Endothelial cell of umbilical vein (primary cell): Measurements from ENCODE around the gene MRPS11. TPM values are rescaled to one million over a fixed set of nuclear protein-coding genes. Genes with fewer than 3 reads are reported as not detected.

ENCODE experiments used
- BruUV-seq: library from RNA; stranded (reverse); fragments of 400-500 nt; replicated peaks from 2 replicates; lab custom pipeline; 2021; lab: Mats Ljungman, UMichigan
- CTCF ChIA-PET: fragments of 300-600, 350-600 bp; sonication (Branson Sonifier 250); formaldehyde crosslinking; loops from one replicate; lab custom pipeline; 2021; ENCODE audit warnings: antibody characterized with exemption, inconsistent platforms; lab: Charles Lee
- POLR2A ChIA-PET: fragments of 300-600, 350-600 bp; sonication (Branson Sonifier 250); formaldehyde crosslinking; loops from one replicate; lab custom pipeline; 2021; ENCODE audit warnings: antibody characterized with exemption, inconsistent platforms; lab: Charles Lee
- DNase-seq: peaks from one replicate; pipeline ENCODE4 v3.0.0-alpha.2; 2011; ENCODE audit warnings: low read depth, low spot score
- FAIRE-seq: peaks from 2 replicates; lab custom pipeline; 2011; peaks lifted over from hg19 to GRCh38; lab: Jason Lieb, UNC
- H2AFZ ChIP-seq: 2 replicates; pipeline ENCODE4 v1.6.0; 2012; ENCODE audit warnings: low read depth, low read length, control low read depth, inconsistent platforms
- H3K27ac ChIP-seq: 2 replicates; pipeline ENCODE4 v1.5.1; 2011; ENCODE audit warnings: low read depth, mild to moderate bottlenecking, control low read depth, low read length, moderate library complexity; ENCODE audit not compliant: insufficient read depth
- H3K27me3 ChIP-seq, 2 experiments: 2 replicates each; pipeline versions ENCODE4 v1.6.0 to v1.6.1; 2011; ENCODE audit warnings: low read length in 2 of 2, mixed read lengths in 1 of 2; ENCODE audit not compliant: control insufficient read depth in 2 of 2, insufficient read depth in 2 of 2
- H3K36me3 ChIP-seq, 2 experiments: 2 replicates in 1 of 2; 3 replicates in 1 of 2; pipeline ENCODE4 v1.5.1; 2011; ENCODE audit warnings: low read length in 2 of 2, mild to moderate bottlenecking in 1 of 2, moderate library complexity in 1 of 2; ENCODE audit not compliant: control insufficient read depth in 2 of 2, insufficient read depth in 2 of 2; ENCODE audit errors: extremely low read depth in 1 of 2
- H3K4me1 ChIP-seq: 3 replicates; pipeline ENCODE4 v1.5.1; 2011; ENCODE audit warnings: mild to moderate bottlenecking, low read length; ENCODE audit not compliant: control insufficient read depth, insufficient read depth; ENCODE audit errors: extremely low read depth
- H3K4me2 ChIP-seq: 2 replicates; pipeline ENCODE4 v1.6.1; 2011; ENCODE audit warnings: low read length, control low read depth, mixed read lengths; ENCODE audit not compliant: insufficient read depth
- H3K4me3 ChIP-seq, 3 experiments: fragments of 200-600 bp in 1 of 3; sonication (generic), shearing (Covaris generic) in 1 of 3; replicated peaks in 1 of 3; 2 replicates each; pipeline ENCODE4 v1.5.1; 2011 to 2016; ENCODE audit warnings: control low read depth in 3 of 3, low read length in 3 of 3, mild to moderate bottlenecking in 2 of 3, inconsistent platforms in 1 of 3, low read depth in 1 of 3, moderate library complexity in 1 of 3; ENCODE audit not compliant: insufficient read depth in 1 of 3
- H3K79me2 ChIP-seq: 2 replicates; pipeline ENCODE4 v1.6.0; 2012; ENCODE audit warnings: low read length, inconsistent platforms; ENCODE audit not compliant: control insufficient read depth, insufficient read depth
- H3K9ac ChIP-seq: replicated peaks from 2 replicates; pipeline ENCODE3; 2011; ENCODE audit warnings: low read length, control low read depth; ENCODE audit not compliant: insufficient read depth; ENCODE audit errors: extremely low read depth
- H3K9me1 ChIP-seq: replicated peaks from 3 replicates; pipeline ENCODE4 v1.6.0; 2011; ENCODE audit warnings: mild to moderate bottlenecking, low read length; ENCODE audit not compliant: control insufficient read depth, insufficient read depth; ENCODE audit errors: extremely low read depth
- H3K9me3 ChIP-seq: replicated peaks from 2 replicates; pipeline ENCODE4 v1.5.1; 2012; ENCODE audit warnings: low read length, inconsistent platforms; ENCODE audit not compliant: control insufficient read depth, insufficient read depth
- H4K20me1 ChIP-seq: replicated peaks from 2 replicates; pipeline ENCODE3; 2011; ENCODE audit warnings: mild to moderate bottlenecking, low read length; ENCODE audit not compliant: control insufficient read depth, insufficient read depth; ENCODE audit errors: extremely low read depth
- CTCF ChIP-seq, 2 donors: IDR thresholded peaks; 1 replicate in 1 of 2; 2 replicates in 1 of 2; pipeline ENCODE4 v1.5.1; 2011; ENCODE audit warnings: low read length in 2 of 2, mild to moderate bottlenecking in 2 of 2, moderate library complexity in 2 of 2, control low read depth in 1 of 2, inconsistent platforms in 1 of 2, low read depth in 1 of 2; ENCODE audit not compliant: insufficient read depth in 1 of 2; ENCODE audit errors: extremely low read depth in 1 of 2
- EZH2 ChIP-seq: IDR thresholded peaks from 2 replicates; pipeline ENCODE4 v1.6.1; 2012; ENCODE audit warnings: borderline replicate concordance, low read depth, mild to moderate bottlenecking, moderate library complexity, low read length, inconsistent platforms; ENCODE audit not compliant: severe bottlenecking
- FOS ChIP-seq: IDR thresholded peaks from 2 replicates; pipeline ENCODE4 v1.6.1; 2011; ENCODE audit warnings: mild to moderate bottlenecking, low read length, moderate library complexity, borderline replicate concordance; ENCODE audit not compliant: insufficient read depth
- GATA2 ChIP-seq: IDR thresholded peaks from 2 replicates; pipeline ENCODE4 v1.7.0; 2011; ENCODE audit warnings: low read depth, mild to moderate bottlenecking, moderate library complexity, mixed read lengths, low read length; ENCODE audit not compliant: insufficient read length, insufficient read depth
- JUN ChIP-seq: IDR thresholded peaks from 2 replicates; pipeline ENCODE4 v1.6.1; 2011; ENCODE audit warnings: borderline replicate concordance, low read depth; ENCODE audit not compliant: insufficient read length, insufficient read depth
- MAX ChIP-seq: IDR thresholded peaks from 2 replicates; pipeline ENCODE4 v1.6.1; 2011; ENCODE audit not compliant: insufficient read depth, insufficient read length
- MYC ChIP-seq: IDR thresholded peaks from one replicate; pipeline ENCODE4 v1.6.1; 2011; ENCODE audit warnings: mild to moderate bottlenecking, low read depth, low read length
- POLR2A ChIP-seq: IDR thresholded peaks from 2 replicates; pipeline ENCODE4 v1.6.1; 2012; ENCODE audit warnings: low read depth, mild to moderate bottlenecking, control low read depth, low read length
- POLR2AphosphoS5 ChIP-seq: IDR thresholded peaks from 2 replicates; pipeline ENCODE4 v1.6.1; 2012; ENCODE audit warnings: low read depth, mild to moderate bottlenecking, control low read depth, low read length, moderate library complexity; ENCODE audit not compliant: insufficient read depth
- dilution Hi-C: fragments of 300-500 bp; cut with MboI; formaldehyde crosslinking; loops from one replicate; pipeline ENCODE4 v1.15.0; 2019; ENCODE audit warnings: low sequenced_read_pairs; ENCODE audit not compliant: extremely low pct_ligation_motif_present
- intact Hi-C: fragments of 100-400 bp; cut with micrococcal nuclease; formaldehyde crosslinking; loops from one replicate; pipeline ENCODE4 v1.10.0; 2022
- polyA plus RNA-seq, 4 experiments: library from polyadenylated mRNA; depleted of rRNA in 3 of 4; stranded (reverse) in 3 of 4; unstranded in 1 of 4; fragments of >200 nt; gene quantifications; 2 replicates each; pipeline versions ENCODE4 v1.2.1 to v1.2.3, GENCODE V29; 2011 to 2012; ENCODE audit warnings: missing spikeins in 1 of 4
- total RNA-seq: library from RNA; stranded (reverse); gene quantifications from 2 replicates; pipeline ENCODE4 v1.2.3, GENCODE V29; 2021

The MRPS11 gene
- total and polyA plus RNA-seq, 2 donors (not counting 3 experiments of a cell fraction or from before 2014, with no cell fraction given), result 66.3 to 97.9 TPM

GRCh38 chr15:88509964-88510363 lies 42.5 kb downstream of the MRPS11 start:
- ChIA-PET CTCF (no interaction called here), POLR2A (no interaction called here)
- H3K4me3 ChIP-seq, result no peak overlapping the region
- H4K20me1 ChIP-seq, result no peaks in the 10 kb centered on the region
- H3K9ac ChIP-seq, result no peak overlapping the region
- no TSS peak for BruUV-seq
- no peak overlapping the region for H3K4me2 ChIP-seq
- no peaks in the 10 kb centered on the region for H3K27me3 ChIP-seq
- no peak overlapping the region for H3K27ac ChIP-seq
- peaks cover 4% of the 10 kb centered on the region for H3K4me1 ChIP-seq
- FAIRE-seq (no peak), DNase-seq (no peak)
- no peaks in the 10 kb centered on the region for H3K9me1 ChIP-seq
- H3K79me2 ChIP-seq, result no peaks in the 10 kb centered on the region
- H3K36me3 ChIP-seq, result peaks cover 0 to 3% of the 10 kb centered on the region in 2 experiments
- intact Hi-C loops, result no loop called here
- H3K9me3 ChIP-seq, result no peaks in the 10 kb centered on the region
- H2AFZ ChIP-seq, result no peak overlapping the region
- dilution Hi-C loops, result no loop called here
- TF ChIP-seq JUN, result no peak

- H3K4me2 ChIP-seq, result no peak overlapping the region
- H3K36me3 ChIP-seq, result peaks cover 0 to 3% of the 10 kb centered on the region in 2 experiments
- H3K27me3 ChIP-seq, result no peaks in the 10 kb centered on the region
- POLR2A ChIA-PET, result no interaction called here
- DNase-seq (no peak), FAIRE-seq (no peak)
- H2AFZ ChIP-seq, result no peak overlapping the region
- dilution Hi-C loops, result no loop called here
- BruUV-seq, result no TSS peak
- TF ChIP-seq EZH2, result no peak
- TF ChIP-seq POLR2AphosphoS5, result no peak
- TF ChIP-seq FOS, result no peak
- no peak for TF ChIP-seq MAX
- TF ChIP-seq POLR2A, result no peak
- no peak for TF ChIP-seq GATA2
- TF ChIP-seq JUN, result no peak
- TF ChIP-seq CTCF (IDR thresholded peaks at IDR 0.05; ENCODE audit: extremely low read depth in 1 of 2, insufficient read depth in 1 of 2, low read depth in 1 of 2, low read length in 2 of 2), result no peak
- TF ChIP-seq MYC, result no peak
- CTCF ChIA-PET, result no interaction called here
- H3K4me3 ChIP-seq, result no peak overlapping the region
- no peak overlapping the region for H3K27ac ChIP-seq
- no peak overlapping the region for H3K9ac ChIP-seq
- intact Hi-C loops, result no loop called here
- H3K79me2 ChIP-seq, result no peaks in the 10 kb centered on the region
- peaks cover 4% of the 10 kb centered on the region for H3K4me1 ChIP-seq
- no peaks in the 10 kb centered on the region for H3K9me3 ChIP-seq
- H4K20me1 ChIP-seq, result no peaks in the 10 kb centered on the region
- H3K9me1 ChIP-seq, result no peaks in the 10 kb centered on the region
Measured at GRCh38 chr15:88511161-88511560, 43.7 kb downstream of the MRPS11 start.
